Stimulated activated CD8-positive, alpha-beta memory T cell treated with anti-CD3 and anti-CD28 coated beads, Interleukin-2, amount 100 ng/mL, for 48 hours (primary cell): ENCODE data around the gene UBALD1.

ENCODE experiments used
- DNase-seq, 2 donors: peaks; one replicate each; pipeline ENCODE4 v3.0.0-alpha.2; 2020; ENCODE audit warnings: low read depth in 2 of 2

The UBALD1 gene

GRCh38 chr16:4614571-4615383 lies at the start of gene UBALD1:
Gene UBALD1, minus strand, starts transcription at chr16:4614888. Its CDS starts 91 bp downstream, at chr16:4614797.
- DNase-seq: peak; percentile 71 to 73

DNA sequence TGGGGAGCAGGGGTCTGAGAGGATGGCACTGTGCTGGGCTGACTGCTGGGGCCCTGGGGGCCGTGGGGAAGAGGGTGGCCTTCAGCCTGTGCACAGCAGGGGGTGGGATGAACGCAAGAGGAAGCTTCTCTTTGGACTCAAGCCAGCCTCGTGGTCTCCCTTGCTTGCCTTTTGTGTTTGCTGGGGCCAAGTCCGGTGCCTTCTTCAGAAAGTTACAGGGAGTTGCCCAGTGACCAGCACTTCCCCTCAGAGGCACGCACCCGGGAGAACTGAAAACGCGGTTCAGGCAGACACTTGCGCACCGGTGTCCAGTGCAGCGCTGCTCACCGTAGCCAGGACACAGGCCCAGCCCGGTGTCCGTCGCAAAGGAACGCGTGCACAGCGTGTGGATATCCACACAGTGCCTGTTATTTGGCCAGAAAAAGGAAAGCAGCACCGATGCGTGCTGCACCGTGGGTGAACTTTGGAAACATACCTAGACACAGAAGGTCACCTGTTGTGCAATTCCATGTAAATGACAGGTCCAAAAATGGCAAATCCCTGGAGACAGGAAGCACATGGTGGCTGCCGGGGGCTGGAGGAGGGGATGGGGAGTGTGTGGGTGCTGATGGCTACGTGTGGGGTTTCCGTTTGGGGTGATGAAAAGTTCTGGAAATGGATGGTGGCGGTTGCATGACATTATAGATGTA lies 49.2 kb upstream of the UBALD1 start:
- DNase-seq: no peak

GRCh38 chr16:4663465-4663776 lies 48.7 kb upstream of the UBALD1 start:
- DNase-seq: no peak

DNA sequence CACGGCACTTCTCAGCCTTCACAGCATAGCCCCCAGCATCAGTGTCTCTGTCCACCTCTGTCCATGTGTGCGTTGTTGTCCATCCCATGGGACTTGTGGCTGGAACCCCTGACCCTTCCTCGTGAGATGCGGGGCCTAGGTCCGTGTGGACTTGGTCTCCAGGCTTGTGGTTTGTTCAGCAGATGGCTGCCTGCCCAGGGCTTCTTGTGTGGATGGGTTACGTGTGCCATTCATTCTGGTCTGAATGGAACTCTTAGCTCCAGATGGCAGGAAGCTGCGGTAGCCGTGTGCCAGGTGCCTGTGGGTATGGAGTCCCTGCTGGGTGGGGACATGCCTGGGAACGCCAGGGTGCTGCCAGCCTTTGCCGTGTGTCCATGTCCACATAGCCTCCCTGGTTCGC lies 47.0 kb upstream of the UBALD1 start:
- DNase-seq: no peak

- DNase-seq: peak; percentile 75 to 84
These were observed 45.8 kb upstream of the UBALD1 start for GRCh38 chr16:4660454-4661007.

DNA sequence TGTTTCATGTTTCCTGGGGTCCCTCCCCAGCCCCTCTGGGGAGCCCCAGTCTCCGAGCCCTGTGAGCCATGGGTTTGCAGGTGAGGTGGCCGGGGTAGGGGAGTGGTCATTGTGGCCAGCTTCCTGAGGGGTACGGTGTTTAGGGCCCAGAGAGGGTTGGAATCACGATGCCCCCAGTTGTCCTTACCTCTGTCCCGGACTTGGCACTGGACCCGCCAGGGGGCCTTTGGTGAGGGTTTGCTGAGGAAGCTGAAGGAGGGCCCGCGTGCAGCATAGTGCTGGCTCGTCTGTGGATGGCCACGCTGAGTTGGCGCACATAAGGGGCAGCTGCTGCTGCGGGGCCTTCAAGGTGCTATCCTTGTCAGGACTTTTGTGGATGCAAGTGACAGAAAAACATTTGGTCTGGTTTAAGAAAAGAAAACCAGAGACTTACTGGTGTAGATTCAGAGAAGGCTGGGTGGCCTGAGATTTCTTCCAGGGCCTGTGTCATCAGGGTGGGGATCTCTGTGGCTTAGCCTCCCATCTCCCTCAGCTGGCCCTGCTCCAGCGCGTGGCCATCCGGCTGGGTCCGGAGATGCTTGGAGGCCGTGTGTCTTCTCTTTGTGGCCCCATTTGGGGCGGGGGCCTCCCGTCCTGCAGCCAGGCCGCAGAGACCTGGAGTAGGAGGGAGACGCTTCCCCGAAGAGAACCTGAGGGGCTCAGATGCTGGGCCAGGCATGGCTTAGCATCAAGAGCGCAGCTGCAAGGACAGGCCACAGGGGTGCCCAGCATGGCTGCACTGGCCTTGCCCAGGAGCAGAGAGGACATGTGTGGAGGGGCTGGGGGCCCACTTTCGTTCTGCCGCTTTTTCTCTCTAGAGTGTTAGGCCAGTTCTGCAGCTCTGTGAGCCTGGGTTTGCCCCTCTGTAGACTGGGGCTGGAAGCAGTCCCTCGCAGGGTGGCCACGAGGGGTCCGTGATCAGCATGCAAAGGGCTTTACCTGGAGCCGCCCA lies 45.0 kb upstream of the UBALD1 start:
- DNase-seq: no peak

DNA sequence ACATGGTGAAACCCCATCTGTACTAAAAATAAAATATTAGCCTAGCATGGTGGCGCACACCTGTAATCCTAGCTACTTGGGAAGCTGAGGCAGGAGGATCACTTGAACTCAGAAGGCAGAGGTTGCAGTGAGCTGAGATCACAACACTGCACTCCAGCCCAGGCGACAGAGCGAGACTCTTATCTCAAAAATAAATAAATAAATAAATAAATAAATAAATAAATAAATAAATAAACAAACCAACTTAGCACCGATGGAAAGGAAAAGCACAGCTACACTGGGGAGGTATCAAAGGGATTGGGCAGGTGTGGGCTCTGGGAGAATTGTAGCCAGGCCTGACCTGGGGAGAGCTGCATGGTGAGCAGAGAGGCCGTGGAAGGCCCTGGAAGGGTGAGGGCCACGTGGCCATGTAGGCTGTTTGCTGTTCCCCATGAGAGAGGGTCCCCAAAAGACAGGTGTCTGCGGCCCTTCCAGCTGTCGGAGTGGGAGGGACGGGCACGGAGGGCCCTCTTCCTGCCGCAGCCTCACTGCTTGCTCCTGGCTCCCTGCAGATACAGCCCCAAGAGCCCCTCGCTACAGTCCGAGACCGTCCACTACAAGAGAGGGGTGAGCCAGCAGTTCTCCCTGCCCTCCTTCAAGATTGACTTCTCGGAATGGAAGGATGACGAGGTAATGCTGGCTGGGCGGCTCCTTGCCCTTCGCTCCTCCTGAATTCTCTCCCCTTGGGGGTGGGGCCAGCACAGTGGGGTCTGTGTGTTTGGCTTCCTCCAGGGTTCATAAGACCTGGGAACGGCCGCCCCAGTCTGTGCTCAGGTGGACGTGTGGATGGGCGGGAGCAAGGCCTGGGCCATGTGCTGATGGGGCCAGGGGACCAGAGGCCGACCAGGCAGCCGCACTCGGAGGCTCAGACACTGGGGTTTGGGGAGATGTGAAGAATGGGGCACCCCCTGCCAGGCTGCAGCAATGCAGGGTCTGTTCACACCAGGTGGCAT lies 42.3 kb upstream of the UBALD1 start:
- no peak for DNase-seq

DNA sequence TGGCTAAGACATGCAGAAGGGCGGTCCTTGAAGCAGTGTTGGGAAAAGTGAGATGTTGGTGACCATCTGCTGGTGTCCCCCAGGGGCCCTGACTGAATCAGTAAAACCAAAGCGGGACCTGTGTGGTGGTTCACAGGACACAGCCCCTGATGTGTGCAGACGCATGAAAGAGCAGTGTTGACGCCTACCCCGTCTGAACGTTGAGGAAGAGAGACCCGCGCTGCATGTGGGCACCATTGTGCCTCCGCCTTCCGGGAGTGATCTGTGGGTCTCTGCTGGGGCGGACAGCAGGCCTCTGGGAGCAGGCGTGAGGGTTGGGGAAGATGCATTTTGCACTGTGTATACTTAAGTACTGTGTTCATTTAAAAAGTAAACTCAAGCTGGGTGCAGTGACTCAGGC lies 41.5 kb upstream of the UBALD1 start:
- no peak for DNase-seq

GRCh38 chr16:4655801-4656200 lies 41.1 kb upstream of the UBALD1 start:
- no peak for DNase-seq

GRCh38 chr16:4654964-4655590 lies 40.4 kb upstream of the UBALD1 start:
- DNase-seq: no peak

DNA sequence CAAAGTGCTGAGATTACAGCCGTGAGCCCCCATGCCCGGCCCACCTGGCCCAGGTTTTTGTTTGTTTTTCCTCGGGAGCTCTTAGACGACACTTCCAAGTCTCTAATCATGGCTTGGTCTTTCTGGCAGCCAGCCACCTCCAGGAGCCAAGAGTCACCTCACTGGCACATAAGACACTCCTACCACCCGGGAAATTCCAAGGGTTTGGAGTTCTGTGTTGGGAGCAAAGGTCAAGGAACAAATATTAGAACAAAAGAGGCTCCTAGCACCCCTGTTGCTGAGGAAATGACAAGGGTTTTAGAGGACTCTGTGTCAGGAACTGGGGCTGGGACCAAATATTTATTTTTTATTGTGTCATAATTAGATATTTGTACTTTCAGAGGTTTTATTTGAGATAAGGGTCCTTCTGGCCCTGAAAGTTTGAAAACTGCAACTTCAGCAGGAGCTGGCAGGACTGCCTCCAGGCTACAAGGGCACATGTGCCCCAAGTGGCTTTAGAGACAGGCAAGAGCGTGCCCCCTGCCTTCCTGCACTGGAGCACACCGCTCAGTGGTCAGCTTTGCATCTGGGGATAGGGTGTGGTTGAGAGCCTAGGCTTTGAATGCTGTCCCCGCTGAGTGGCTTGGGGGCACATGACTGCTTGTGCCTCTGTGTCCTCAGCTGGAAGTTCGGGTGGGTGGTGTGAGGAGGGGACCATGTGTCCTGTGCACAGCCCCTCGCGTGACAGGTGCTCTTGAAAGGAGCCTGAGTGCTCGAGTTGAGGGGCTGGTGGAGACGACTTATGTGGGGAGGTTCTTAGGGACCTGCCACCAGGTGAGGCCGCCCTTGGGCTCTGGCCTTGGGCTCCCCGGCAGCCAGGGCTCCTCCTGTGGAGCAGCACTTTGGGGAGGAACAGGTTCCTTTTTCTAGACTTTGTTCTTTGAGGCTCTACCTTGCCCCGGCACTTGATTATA lies 39.6 kb upstream of the UBALD1 start:
- DNase-seq: no peak

GRCh38 chr16:4652561-4652960 lies 37.9 kb upstream of the UBALD1 start:
- DNase-seq: no peak

DNA sequence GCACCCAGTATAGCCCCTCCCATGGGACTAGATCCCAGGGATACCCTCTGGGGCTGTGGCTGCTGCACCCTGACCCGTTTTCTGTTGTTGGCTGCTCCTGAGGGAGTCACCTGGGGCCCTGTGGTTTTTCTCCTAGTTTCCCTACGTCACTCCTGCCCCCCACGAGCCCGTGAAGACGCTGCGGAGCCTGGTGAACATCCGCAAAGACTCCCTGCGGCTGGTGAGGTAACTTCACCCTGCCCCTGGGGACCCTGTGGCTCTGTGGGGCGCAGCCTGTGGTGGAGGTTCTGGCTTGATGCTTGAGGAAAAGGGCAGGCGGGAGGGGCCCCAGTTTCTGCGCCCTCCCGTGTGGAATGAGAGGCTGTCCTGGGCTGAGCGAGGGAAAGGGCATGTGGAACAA lies 37.1 kb upstream of the UBALD1 start:
- no peak for DNase-seq

DNA sequence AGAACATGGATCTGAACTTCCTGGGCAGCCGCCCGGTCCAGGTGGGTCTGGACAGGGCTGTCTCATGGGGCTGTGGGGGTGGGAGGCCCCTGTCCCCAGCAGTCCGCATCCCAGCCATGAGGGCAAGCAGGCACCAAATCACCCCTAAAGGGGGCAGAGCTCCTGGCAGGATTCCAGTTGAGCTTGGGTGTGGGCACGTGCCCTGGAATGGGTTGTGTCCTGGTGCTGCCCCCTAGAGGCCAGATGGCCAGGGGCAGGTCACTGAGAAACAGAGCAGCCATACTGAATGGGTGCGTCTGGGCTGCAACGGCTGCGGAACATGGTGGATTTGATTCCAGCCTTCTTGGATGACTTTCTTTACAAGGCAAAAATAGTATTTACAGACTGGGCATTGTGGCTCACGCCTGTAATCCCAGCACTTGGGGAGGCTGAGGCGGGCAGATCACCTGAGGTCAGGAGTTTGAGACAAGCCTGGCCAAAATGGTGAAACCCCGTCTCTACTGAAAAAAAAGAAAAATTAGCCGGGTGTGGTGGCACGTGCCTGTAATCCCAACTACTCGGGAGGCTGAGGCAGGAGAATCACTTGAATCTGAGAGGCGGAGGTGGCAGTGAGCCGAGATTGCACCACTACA lies 35.9 kb upstream of the UBALD1 start:
- peak; percentile 71 to 74 for DNase-seq

DNA sequence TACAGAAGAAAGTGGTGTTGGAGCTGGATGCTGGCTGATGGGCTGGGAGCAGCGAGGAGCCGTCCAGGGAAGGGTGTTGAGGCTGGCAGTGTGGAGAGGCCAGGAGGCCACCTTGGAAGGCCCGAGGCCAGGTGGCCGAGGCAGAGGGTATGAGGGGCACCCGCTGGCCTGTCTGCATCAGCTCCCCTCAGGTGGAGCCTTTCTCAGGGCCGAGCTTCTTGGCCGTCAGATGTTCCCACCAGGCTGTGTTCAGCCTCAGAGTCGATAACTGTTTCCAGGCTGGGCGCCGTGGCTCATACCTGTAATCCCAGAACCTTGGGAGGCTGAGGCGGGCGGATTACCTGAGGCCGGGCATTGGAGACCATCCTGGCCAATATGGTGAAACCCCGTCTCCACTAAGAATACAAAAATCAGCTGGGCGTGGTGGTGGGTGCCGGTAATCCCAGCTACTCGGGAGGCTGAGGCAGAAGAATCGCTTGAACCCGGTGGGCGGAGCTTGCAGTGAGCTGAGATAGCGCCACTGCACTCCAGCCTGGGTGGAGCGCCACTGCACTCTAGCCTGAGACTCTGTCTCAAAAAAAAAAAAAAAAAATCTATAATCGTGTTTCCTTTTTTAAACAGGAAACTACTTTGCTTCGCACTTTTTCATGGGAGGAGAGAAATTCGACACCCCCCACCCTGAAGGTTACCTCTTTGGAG lies 35.2 kb upstream of the UBALD1 start:
- no peak for DNase-seq

- no peak for DNase-seq
These were observed 34.2 kb upstream of the UBALD1 start for GRCh38 chr16:4648917-4649316.

DNA sequence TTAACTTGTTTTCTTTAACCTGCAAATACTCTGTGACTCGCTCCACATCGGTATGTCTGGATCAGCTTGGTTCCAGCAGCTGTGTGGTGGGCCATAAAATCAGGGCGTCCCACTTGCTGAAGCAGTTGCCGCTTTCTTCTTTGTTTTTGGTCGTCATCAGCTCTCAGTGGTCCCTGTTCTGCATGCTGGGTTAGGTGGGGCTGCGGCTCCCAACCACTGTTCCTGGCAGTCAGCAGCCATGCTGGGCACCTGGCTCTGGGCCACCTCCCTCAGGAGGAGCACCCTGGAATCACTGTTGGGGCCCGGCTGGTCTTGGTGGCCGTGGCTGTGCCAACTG lies 32.9 kb upstream of the UBALD1 start:
- no peak for DNase-seq
